Heart left ventricle (tissue), 16 donors: Measurements from ENCODE around the gene KDM2A. TPM values are rescaled to one million over a fixed set of nuclear protein-coding genes. Genes with fewer than 3 reads are reported as not detected.

Experiments used
- ATAC-seq, 4 donors: fragments of 200-7000 bp; cut with Tn5 transposase; one replicate each; pipeline ENCODE4 v1.9.1; 2020 to 2022; ENCODE audit warnings: moderate library complexity in 4 of 4, mild to moderate bottlenecking in 3 of 4, moderate number of reproducible peaks in 1 of 4
- DNase-seq, 5 donors: peaks; one replicate each; pipeline ENCODE4 v3.0.0-alpha.2; 2020
- H3K27ac ChIP-seq, 12 donors: fragments of 200-600 bp; sonication (generic) in 4 of 12; one replicate each; pipeline versions ENCODE4 v1.5.0 to v1.8.0; 2016 to 2022; ENCODE audit warnings: mild to moderate bottlenecking in 2 of 12
- H3K27me3 ChIP-seq, 9 donors: fragments of 200-600 bp; sonication (generic) in 2 of 9; one replicate each; pipeline versions ENCODE4 v1.5.1 to v1.8.0; 2016 to 2022; ENCODE audit warnings: mild to moderate bottlenecking in 3 of 9
- H3K36me3 ChIP-seq, 9 donors: fragments of 200-600 bp; sonication (generic) in 2 of 9; one replicate each; pipeline versions ENCODE4 v1.5.0 to v1.8.0; 2018 to 2022; ENCODE audit warnings: mild to moderate bottlenecking in 2 of 9
- H3K4me1 ChIP-seq, 12 donors: fragments of 200-600 bp; sonication (generic) in 4 of 12; one replicate each; pipeline versions ENCODE4 v1.5.0 to v1.8.0; 2016 to 2022; ENCODE audit warnings: mild to moderate bottlenecking in 3 of 12
- H3K4me3 ChIP-seq, 12 donors: fragments of 200-600 bp; sonication (generic) in 4 of 12; one replicate each; pipeline versions ENCODE4 v1.5.0 to v1.8.0; 2017 to 2022; ENCODE audit warnings: mild to moderate bottlenecking in 9 of 12, moderate library complexity in 4 of 12
- H3K9me3 ChIP-seq, 12 donors: fragments of 200-600 bp; sonication (generic) in 4 of 12; one replicate each; pipeline versions ENCODE4 v1.5.0 to v1.8.0; 2016 to 2022; ENCODE audit warnings: mild to moderate bottlenecking in 1 of 12
- CTCF ChIP-seq, 12 donors: fragments of 200-600 bp; sonication (generic) in 4 of 12; IDR thresholded peaks; one replicate each; pipeline versions ENCODE4 v1.5.0 to v1.8.0; 2018 to 2022; ENCODE audit warnings: antibody characterized with exemption in 12 of 12, mild to moderate bottlenecking in 5 of 12
- POLR2A ChIP-seq, 2 donors: fragments of 450-650 bp; IDR thresholded peaks; one replicate each; pipeline ENCODE4 v1.6.1; 2017; ENCODE audit warnings: antibody characterized with exemption in 2 of 2, mild to moderate bottlenecking in 2 of 2, moderate library complexity in 2 of 2
- WGBS, 4 donors: extraction: QIAGEN DNeasy Blood & Tissue Kit in 2 of 4; methylation state at CpG; one replicate each; pipeline versions ENCODE4 v1.1.5 to v1.1.7; 2013 to 2018; 5-methylcytosine and 5-hydroxymethylcytosine counted together
- intact Hi-C, 10 donors: fragments of 100-400 bp; cut with DNase I; formaldehyde crosslinking; loops; one replicate each; pipeline versions ENCODE4 v1.11.1 to v1.14.2; 2022
- polyA plus RNA-seq, 2 donors: library from polyadenylated mRNA; stranded (reverse); fragments of 200-250 nt; gene quantifications; one replicate each; pipeline ENCODE4 v1.2.3, GENCODE V29; 2013
- total RNA-seq, 9 donors: library from RNA; depleted of rRNA in 2 of 9; stranded (reverse); fragments of >200 nt in 2 of 9; fragmentation: NEBNext Ultra II Directional in 3 of 9; extraction: Animal tissue kit (Norgen Biotek cat#: 25700) in 3 of 9; gene quantifications; one replicate each; pipeline versions ENCODE4 v1.1.0 to v1.2.4, GENCODE V29; 2016 to 2023
- donor health status: ischemic (EF 13 %, LVEDD 7.1; RV severe dilation, severe dysfunction).
- donor health status: healthy with polysubstance abuse.
- donor health status: DM: no; HTN: yes; CAD: no.
- donor health status: DM: no; HTN: no; CAD: no.
- donor health status: ischemic (EF 25% LVEDD 6.9; RV normal size, moderate dysfunction).
- donor health status: ischemic (EF 25% LVEDD 5.7; RV mildly dilated, moderate dysfunction).
- donor health status: healthy.
- donor health status: DM: yes; HTN: yes; CAD: no.
- donor health status: ischemic (EF 35%, LVEDD 5.7; RV mildly dilated, moderate dysfunction).
- donor health status: nonischemic (EF 11% LVEDD 7.7; RV severe dilation, severe dysfunction).
- donor health status: DM: yes; HTN: yes; CAD: no.
- donor health status: PGD.
- donor health status: ischemic (EF 29% LVEDD 5.4; RV normal size, mild dysfunction).
- donor health status: nonischemic (EF 23%, LVEDD 6.1; RV moderate dilation, normal function).

KDM2A gene
- total and polyA plus RNA-seq, 11 donors: 23.4 to 66.4 (median 37.3) TPM

DNA sequence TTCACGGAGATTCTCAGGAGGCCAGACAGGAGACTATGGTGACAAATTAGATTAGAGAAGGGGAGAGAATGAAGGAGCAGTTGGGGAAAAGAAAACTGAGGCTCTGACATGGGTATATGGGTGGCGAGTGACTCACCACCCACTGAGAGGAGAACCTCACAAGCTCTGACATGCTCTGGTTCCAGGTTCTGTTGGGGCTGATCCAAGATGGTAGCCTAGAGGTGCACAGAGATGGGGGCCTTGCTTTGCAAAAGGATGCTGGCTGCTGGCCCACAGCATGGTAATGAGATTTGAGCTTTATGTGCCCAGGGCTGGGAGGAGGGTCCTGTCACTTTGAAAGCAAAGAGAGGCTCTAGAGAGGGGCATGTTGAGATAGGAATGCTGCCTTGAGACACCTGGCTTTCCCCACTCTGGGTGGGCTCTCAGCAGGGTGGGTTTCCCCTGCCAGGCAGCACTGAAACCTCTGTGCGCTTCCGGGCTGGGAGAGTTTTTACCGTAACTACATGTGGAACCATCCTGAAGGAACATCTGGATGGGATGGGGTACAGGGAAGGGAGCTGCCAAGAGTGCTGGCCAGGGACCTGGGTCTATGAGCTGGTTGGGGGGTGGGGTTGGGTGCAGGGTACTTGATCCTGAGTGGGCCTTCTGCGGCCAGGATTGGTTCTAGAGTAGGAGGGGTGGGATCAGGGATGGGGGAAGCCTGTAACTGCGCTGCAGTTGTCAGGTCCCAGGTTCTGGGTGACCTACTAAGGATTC, 146.0 kb downstream of the KDM2A start:
- peak in 3 of 5 donors; percentile 19 to 49 (median 27) for DNase-seq
- no peaks in the 10 kb centered on the region for H3K9me3 ChIP-seq
- no peak overlapping the region for H3K4me3 ChIP-seq
- no peaks in the 10 kb centered on the region for H3K27me3 ChIP-seq
- ATAC-seq: no peak
- no peak for TF ChIP-seq POLR2A (IDR thresholded peaks at IDR 0.05)
- TF ChIP-seq CTCF (IDR thresholded peaks at IDR 0.05): no peak
- intact Hi-C loops: loop anchor here in 5 of 10 donors (1.0 to 5.0 kb wide), 5 partner anchors 37 to 122 kb away; partner anchors contain the start of gene SSH3 (in 1 of the 5)
- H3K36me3 ChIP-seq: peaks cover 0 to 20% (median 2%) of the 10 kb centered on the region in 9 donors
- H3K4me1 ChIP-seq: peaks cover 18 to 68% (median 48%) of the 10 kb centered on the region in 12 donors
- 93 to 95% (median 94%) methylated on average over 6 to 7 of the region's 7 CpGs for WGBS, 4 donors
- peak overlapping the region in 3 of 12 donors; percentile 73 to 84 (median 76) for H3K27ac ChIP-seq

GRCh38 chr11:67265633-67266448, 146.8 kb downstream of the KDM2A start:
- DNase-seq (peak; percentile 79 to 92 (median 82)), ATAC-seq (peak; percentile 19 to 71 (median 60))
- Histone ChIP-seq H3K4me3 (peak overlapping the region in 9 of 12 donors; percentile 18 to 76 (median 38)), H3K9me3 (no peaks in the 10 kb centered on the region), H3K4me1 (peaks cover 21 to 76% (median 56%) of the 10 kb centered on the region in 12 donors), H3K36me3 (peaks cover 0 to 24% (median 2%) of the 10 kb centered on the region in 9 donors), H3K27ac (peak overlapping the region in 10 of 12 donors; percentile 53 to 84 (median 74)), H3K27me3 (no peaks in the 10 kb centered on the region)
- intact Hi-C loops: loop anchor here in 9 of 10 donors (1.0 to 5.0 kb wide), 7 partner anchors 23 to 121 kb away; partner anchors contain the start of genes ANKRD13D (in 3 of the 9) and SSH3 (in 1 of the 9)
- TF ChIP-seq CTCF (IDR thresholded peaks at IDR 0.05) (peak in 11 of 12 donors; percentile 62 to 82 (median 73)), POLR2A (IDR thresholded peaks at IDR 0.05) (no peak)
- 12 to 48% (median 14%) methylated on average over 15 to 54 of the region's 54 CpGs for WGBS, 4 donors

DNA sequence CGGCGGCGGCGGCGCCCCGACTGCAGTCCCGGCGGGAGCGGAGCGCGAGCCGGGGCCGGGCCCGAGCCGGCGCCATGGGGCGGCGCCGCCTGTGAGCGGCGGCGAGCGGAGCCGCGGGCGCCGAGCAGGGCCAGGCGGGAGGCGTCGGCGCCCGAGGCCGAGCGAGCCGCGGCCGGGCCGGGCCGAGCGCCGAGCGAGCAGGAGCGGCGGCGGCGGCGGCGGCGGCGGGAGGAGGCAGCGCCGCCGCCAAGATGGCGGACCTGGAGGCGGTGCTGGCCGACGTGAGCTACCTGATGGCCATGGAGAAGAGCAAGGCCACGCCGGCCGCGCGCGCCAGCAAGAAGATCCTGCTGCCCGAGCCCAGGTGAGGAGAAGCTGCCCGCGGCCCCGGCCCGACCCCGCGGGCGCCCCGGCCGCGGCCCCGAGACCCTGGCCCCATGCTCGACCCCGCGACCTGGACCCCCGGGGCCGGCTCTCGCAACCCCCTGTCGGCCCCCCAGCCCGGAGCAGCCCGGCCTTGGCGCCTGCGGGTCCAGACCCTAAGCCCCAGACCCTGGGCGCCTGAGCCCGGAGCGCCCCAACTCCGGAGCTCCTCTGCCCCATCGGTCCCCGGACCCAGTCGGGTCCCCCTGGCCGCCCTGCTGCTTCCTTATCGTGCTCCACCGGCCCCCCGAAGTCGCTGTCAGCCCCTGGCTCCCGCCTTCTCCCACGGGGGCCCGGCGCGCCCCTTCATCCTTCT, 147.6 kb downstream of the KDM2A start, which contains the start of gene GRK2:
GRK2 (plus strand) TSS at position 25 of the 739 bp plus-strand sequence; CDS start at position 252, 227 bp downstream.
- TF ChIP-seq CTCF (IDR thresholded peaks at IDR 0.05): no peak
- no peak for TF ChIP-seq POLR2A (IDR thresholded peaks at IDR 0.05)
- peak in 2 of 4 donors; percentile 5 to 6 for ATAC-seq
- intact Hi-C loops: loop anchor here in 7 of 10 donors (1.0 to 5.0 kb wide), 6 partner anchors 22 to 121 kb away; partner anchors contain the start of genes ANKRD13D (in 3 of the 7) and SSH3 (in 1 of the 7)

More for the DNA sequence above, 147.6 kb downstream of the KDM2A start, which contains the start of gene GRK2:
- Histone ChIP-seq H3K27ac (peak within 1 kb of the TSS; percentile 72 to 100 (median 90)), H3K27me3 (no peaks in the 10 kb centered on the region), H3K4me3 (peak within 1 kb of the TSS; percentile 57 to 99 (median 94)), H3K4me1 (peaks cover 24 to 77% (median 61%) of the 10 kb centered on the region in 12 donors), H3K9me3 (no peaks in the 10 kb centered on the region), H3K36me3 (peaks cover 0 to 24% (median 2%) of the 10 kb centered on the region in 9 donors)
- 0 to 2% (median 1%) methylated on average over 22 to 103 of the region's 103 CpGs for WGBS, 4 donors
- DNase-seq: peak in 3 of 5 donors; percentile 42 to 77 (median 66)
